SH-SY5Y (cell line): ENCODE measurements around the gene ART1.

Experiments
- GATA2 ChIP-seq: IDR thresholded peaks from 2 replicates; pipeline ENCODE4 v1.6.1; 2011; ENCODE audit warnings: mild to moderate bottlenecking, low read depth, low read length
- GATA3 ChIP-seq: IDR thresholded peaks from 2 replicates; pipeline ENCODE4 v1.6.1; 2011; ENCODE audit warnings: low read depth, mild to moderate bottlenecking, low read length, moderate library complexity

- TF ChIP-seq GATA3 (no peak), GATA2 (no peak)
Observed at GRCh38 chr11:3655547-3655946, 10.6 kb downstream of the ART1 start.
